Right lobe of liver (tissue), 6 donors: ENCODE measurements around the gene NOM1. TPM values are rescaled to one million over a fixed set of nuclear protein-coding genes. Genes with fewer than 3 reads are reported as not detected.

Experiments
- ATAC-seq, 4 donors: fragments of 200-7000 bp; cut with Tn5 transposase; one replicate each; pipeline ENCODE4 v1.9.1; 2020; ENCODE audit warnings: mild to moderate bottlenecking in 4 of 4, moderate library complexity in 4 of 4
- DNase-seq, 3 donors: peaks; one replicate each; pipeline ENCODE4 v3.0.0-alpha.2; 2020
- H3K27ac ChIP-seq, 3 donors: fragments of 200-600 bp; one replicate each; pipeline ENCODE4 v1.8.0; 2022
- H3K27me3 ChIP-seq, 2 donors: fragments of 200-600 bp; one replicate each; pipeline ENCODE4 v1.8.0; 2022
- H3K36me3 ChIP-seq, 4 donors: fragments of 200-600 bp; sonication (generic) in 1 of 4; one replicate each; pipeline versions ENCODE4 v1.5.1 to v1.8.0; 2017 to 2022; ENCODE audit warnings: control low read depth in 1 of 4
- H3K4me1 ChIP-seq, 4 donors: fragments of 200-600 bp; sonication (generic) in 1 of 4; one replicate each; pipeline versions ENCODE4 v1.5.1 to v1.8.0; 2017 to 2022; ENCODE audit warnings: control low read depth in 1 of 4
- H3K4me3 ChIP-seq, 3 donors: fragments of 200-600 bp; one replicate each; pipeline ENCODE4 v1.8.0; 2022
- H3K9me3 ChIP-seq, 4 donors: fragments of 200-600 bp; sonication (generic) in 1 of 4; one replicate each; pipeline versions ENCODE4 v1.5.1 to v1.8.0; 2017 to 2022; ENCODE audit warnings: control low read depth in 1 of 4
- POLR2A ChIP-seq: fragments of 450-650 bp; IDR thresholded peaks from one replicate; pipeline ENCODE4 v1.6.1; 2017; ENCODE audit warnings: antibody characterized with exemption, mild to moderate bottlenecking
- WGBS: methylation state at CpG from one replicate; pipeline ENCODE4 v1.1.6; 2018; ENCODE audit warnings: low coverage, low lambda C conversion rate; ENCODE audit not compliant: insufficient coverage; ENCODE audit errors: missing lambda C conversion rate; 5-methylcytosine and 5-hydroxymethylcytosine counted together
- intact Hi-C, 2 donors: fragments of 100-400 bp; cut with DNase I; formaldehyde crosslinking; loops; one replicate each; pipeline versions ENCODE4 v1.11.2 to v1.14.1; 2022
- total RNA-seq, 6 experiments: library from RNA; depleted of rRNA in 2 of 6; stranded (reverse); fragments of >200 nt in 2 of 6; fragmentation: NEBNext Ultra II Directional in 3 of 6; extraction: Animal tissue kit (Norgen Biotek cat#: 25700) in 3 of 6; gene quantifications; one replicate each; pipeline versions ENCODE4 v1.1.0 to v1.2.4, GENCODE V29; 2016 to 2023
- TF ChIP-seq, protein P1 (sequence below), 4 donors: fragments of 200-600 bp in 3 of 4; fragments of 450-650 bp in 1 of 4; IDR thresholded peaks; one replicate each; pipeline versions ENCODE4 v1.5.1 to v1.8.0; 2016 to 2022; ENCODE audit warnings: antibody characterized with exemption in 4 of 4, mild to moderate bottlenecking in 2 of 4
- donor health status: DM: no; HTN: yes; CAD: no.
- donor health status: DM: no; HTN: no; CAD: no.
- donor health status: DM: no; HTN: no; CAD: no.
- donor health status: DM: no; HTN: yes; CAD: no.
- donor health status: DM: no; HTN: yes; CAD: no.

NOM1 gene
- total RNA-seq, 6 experiments from 2014 or later, result 6.1 to 10.2 (median 8.1) TPM

- Histone ChIP-seq H3K4me1 (no peaks in the 10 kb centered on the region), H3K27me3 (no peaks in the 10 kb centered on the region), H3K36me3 (peaks cover 5 to 86% (median 21%) of the 10 kb centered on the region in 4 donors), H3K27ac (no peak overlapping the region), H3K9me3 (no peaks in the 10 kb centered on the region), H3K4me3 (no peak overlapping the region)
- 100% methylated on average over 2 of the region's 16 CpGs for WGBS
- DNase-seq, result no peak
- ATAC-seq, result no peak
- intact Hi-C loops, result no loop called here
- TF ChIP-seq, protein P1, sequence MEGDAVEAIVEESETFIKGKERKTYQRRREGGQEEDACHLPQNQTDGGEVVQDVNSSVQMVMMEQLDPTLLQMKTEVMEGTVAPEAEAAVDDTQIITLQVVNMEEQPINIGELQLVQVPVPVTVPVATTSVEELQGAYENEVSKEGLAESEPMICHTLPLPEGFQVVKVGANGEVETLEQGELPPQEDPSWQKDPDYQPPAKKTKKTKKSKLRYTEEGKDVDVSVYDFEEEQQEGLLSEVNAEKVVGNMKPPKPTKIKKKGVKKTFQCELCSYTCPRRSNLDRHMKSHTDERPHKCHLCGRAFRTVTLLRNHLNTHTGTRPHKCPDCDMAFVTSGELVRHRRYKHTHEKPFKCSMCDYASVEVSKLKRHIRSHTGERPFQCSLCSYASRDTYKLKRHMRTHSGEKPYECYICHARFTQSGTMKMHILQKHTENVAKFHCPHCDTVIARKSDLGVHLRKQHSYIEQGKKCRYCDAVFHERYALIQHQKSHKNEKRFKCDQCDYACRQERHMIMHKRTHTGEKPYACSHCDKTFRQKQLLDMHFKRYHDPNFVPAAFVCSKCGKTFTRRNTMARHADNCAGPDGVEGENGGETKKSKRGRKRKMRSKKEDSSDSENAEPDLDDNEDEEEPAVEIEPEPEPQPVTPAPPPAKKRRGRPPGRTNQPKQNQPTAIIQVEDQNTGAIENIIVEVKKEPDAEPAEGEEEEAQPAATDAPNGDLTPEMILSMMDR (IDR thresholded peaks at IDR 0.05), result no peak
- no peak for TF ChIP-seq POLR2A
Observed at GRCh38 chr7:156962897-156963296, 13.4 kb downstream of the NOM1 start.

- no peak overlapping the region for H3K4me3 ChIP-seq
- ATAC-seq (no peak), DNase-seq (no peak)
- H3K9me3 ChIP-seq, result no peaks in the 10 kb centered on the region
- no peak for TF ChIP-seq POLR2A
- TF ChIP-seq, protein P1 (IDR thresholded peaks at IDR 0.05), result no peak
- no peak overlapping the region for H3K27ac ChIP-seq
- WGBS, result 64% methylated on average over 5 of the region's 12 CpGs
- intact Hi-C loops, result no loop called here
- H3K4me1 ChIP-seq, result no peaks in the 10 kb centered on the region
- no peaks in the 10 kb centered on the region for H3K27me3 ChIP-seq
- peaks cover 5 to 81% (median 21%) of the 10 kb centered on the region in 4 donors for H3K36me3 ChIP-seq
Observed at GRCh38 chr7:156963472-156963871, 14.0 kb downstream of the NOM1 start.

DNA sequence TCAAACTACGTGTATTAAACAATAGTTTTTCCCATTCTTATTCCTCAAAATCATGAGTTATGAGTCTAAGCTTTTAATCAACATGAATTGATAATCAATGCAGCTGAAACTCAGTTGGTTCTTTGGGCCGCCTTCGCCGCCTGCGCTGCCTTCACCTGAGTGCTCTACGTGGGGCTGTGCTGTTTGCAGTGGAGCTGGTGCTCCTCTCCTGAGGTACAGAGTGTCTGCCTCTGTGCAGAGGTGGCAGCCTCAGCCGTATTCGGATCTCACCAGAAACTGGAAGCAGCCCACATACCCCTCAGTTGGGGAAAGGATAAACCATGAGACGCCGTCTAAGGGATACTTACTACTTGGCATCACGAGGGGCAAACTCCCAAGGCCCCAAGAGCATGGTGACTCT is 15.5 kb downstream of the NOM1 start:
- intact Hi-C loops, result no loop called here
- ATAC-seq (no peak), DNase-seq (no peak)
- no peak for TF ChIP-seq POLR2A
- TF ChIP-seq, protein P1 (IDR thresholded peaks at IDR 0.05), result no peak
- WGBS, result 96% methylated on average over 2 of the region's 11 CpGs
- Histone ChIP-seq H3K4me3 (no peak overlapping the region), H3K27ac (no peak overlapping the region), H3K9me3 (no peaks in the 10 kb centered on the region), H3K36me3 (peaks cover 4 to 76% (median 20%) of the 10 kb centered on the region in 4 donors), H3K27me3 (no peaks in the 10 kb centered on the region), H3K4me1 (no peaks in the 10 kb centered on the region)

GRCh38 chr7:156966387-156966786 is 16.9 kb downstream of the NOM1 start:
- 89% methylated on average over 5 of the region's 8 CpGs for WGBS
- no peak for TF ChIP-seq POLR2A
- ATAC-seq (no peak), DNase-seq (no peak)
- Histone ChIP-seq H3K36me3 (peaks cover 0 to 68% (median 19%) of the 10 kb centered on the region in 4 donors), H3K4me3 (no peak overlapping the region), H3K27me3 (no peaks in the 10 kb centered on the region), H3K4me1 (no peaks in the 10 kb centered on the region), H3K9me3 (no peaks in the 10 kb centered on the region), H3K27ac (no peak overlapping the region)
- intact Hi-C loops, result no loop called here

- 100% methylated on average over 7 of the region's 27 CpGs for WGBS
- peaks cover 0 to 50% (median 17%) of the 10 kb centered on the region in 4 donors for H3K36me3 ChIP-seq
- H3K4me3 ChIP-seq, result no peak overlapping the region
- no peak for ATAC-seq
- intact Hi-C loops, result no loop called here
- no peak for TF ChIP-seq POLR2A
- TF ChIP-seq, protein P1 (IDR thresholded peaks at IDR 0.05), result no peak
- H3K9me3 ChIP-seq, result no peaks in the 10 kb centered on the region
- no peak for DNase-seq
- no peaks in the 10 kb centered on the region for H3K27me3 ChIP-seq
- no peak overlapping the region for H3K27ac ChIP-seq
- no peaks in the 10 kb centered on the region for H3K4me1 ChIP-seq
Observed at GRCh38 chr7:156968183-156968582, 18.7 kb downstream of the NOM1 start.
